GM18499 (cell line): ENCODE results near the gene SEC14L5.

Experiments used
- ATAC-seq: cut with Tn5 transposase; IDR thresholded peaks from one replicate; pipeline ENCODE4 v1.9.1; 2021; ENCODE audit warnings: moderate number of reproducible peaks; ENCODE audit not compliant: insufficient read depth, unreplicated experiment

Gene SEC14L5

GRCh38 chr16:4957720-4958509 is at the start of gene SEC14L5:
TSS of gene SEC14L5 (plus strand) at chr16:4958330. CDS start at chr16:4959324, 994 bp downstream.
- no peak for ATAC-seq

- no peak for ATAC-seq
Measured at GRCh38 chr16:4908854-4909401, 49.2 kb upstream of the SEC14L5 start.

- ATAC-seq, result no peak
Measured at GRCh38 chr16:4909825-4910224, 48.3 kb upstream of the SEC14L5 start.

- ATAC-seq, result no peak
Measured at GRCh38 chr16:4910828-4911227, 47.3 kb upstream of the SEC14L5 start.

- ATAC-seq, result no peak
Measured at GRCh38 chr16:4911970-4912386, 46.2 kb upstream of the SEC14L5 start.

GRCh38 chr16:4913130-4913773 is 44.9 kb upstream of the SEC14L5 start:
- ATAC-seq, result no peak

GRCh38 chr16:4913774-4914525 is 44.2 kb upstream of the SEC14L5 start:
- ATAC-seq, result no peak

- ATAC-seq, result no peak
Measured at GRCh38 chr16:4914528-4915225, 43.5 kb upstream of the SEC14L5 start.

- no peak for ATAC-seq
Measured at GRCh38 chr16:4915226-4915761, 42.8 kb upstream of the SEC14L5 start.

GRCh38 chr16:4917117-4917516 is 41.0 kb upstream of the SEC14L5 start:
- no peak for ATAC-seq

GRCh38 chr16:4918781-4919251 is 39.3 kb upstream of the SEC14L5 start:
- ATAC-seq, result no peak

- ATAC-seq, result no peak
Measured at GRCh38 chr16:4920826-4921225, 37.3 kb upstream of the SEC14L5 start.

GRCh38 chr16:4922721-4923342 is 35.3 kb upstream of the SEC14L5 start:
- no peak for ATAC-seq

- ATAC-seq, result no peak
Measured at GRCh38 chr16:4923853-4924252, 34.3 kb upstream of the SEC14L5 start.

GRCh38 chr16:4924593-4925292 is 33.4 kb upstream of the SEC14L5 start:
- no peak for ATAC-seq

- no peak for ATAC-seq
Measured at GRCh38 chr16:4925293-4925607, 32.9 kb upstream of the SEC14L5 start.

GRCh38 chr16:4925791-4926190 is 32.3 kb upstream of the SEC14L5 start:
- ATAC-seq, result no peak

GRCh38 chr16:4926928-4927327 is 31.2 kb upstream of the SEC14L5 start:
- ATAC-seq, result no peak

GRCh38 chr16:4927661-4928060 is 30.5 kb upstream of the SEC14L5 start:
- no peak for ATAC-seq
